HG03103 (cell line): ENCODE results near the gene NTNG1.

Experiments used
- ATAC-seq: cut with Tn5 transposase; IDR thresholded peaks from one replicate; pipeline ENCODE4 v1.9.1; 2021; ENCODE audit warnings: low read depth; ENCODE audit not compliant: unreplicated experiment

Gene NTNG1

GRCh38 chr1:107480548-107481415 is 339.9 kb downstream of the NTNG1 start:
- ATAC-seq: peak; percentile 52

GRCh38 chr1:107481756-107482384 is 341.0 kb downstream of the NTNG1 start:
- no peak for ATAC-seq

- no peak for ATAC-seq
These were observed 343.1 kb downstream of the NTNG1 start for GRCh38 chr1:107483949-107484348.

GRCh38 chr1:107486349-107486748 is 345.5 kb downstream of the NTNG1 start:
- ATAC-seq: no peak

DNA sequence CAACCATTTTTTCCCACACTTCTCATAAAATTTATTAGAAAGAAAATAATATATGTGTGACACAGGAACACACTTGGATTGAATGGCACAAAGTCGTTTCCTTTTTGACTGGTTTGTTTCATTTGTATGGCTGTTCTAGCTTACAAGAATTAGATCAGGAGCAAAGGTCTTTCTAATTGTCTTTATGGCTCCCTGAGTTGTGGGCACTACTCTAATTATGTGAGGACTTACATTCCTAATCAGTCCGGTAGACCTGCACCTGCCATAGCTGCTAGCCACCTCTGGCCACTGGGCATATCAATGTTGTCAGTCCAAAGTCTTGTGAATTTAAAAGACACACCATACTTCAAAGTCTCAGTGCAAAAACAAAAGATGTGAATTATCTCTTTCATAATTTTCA is 346.7 kb downstream of the NTNG1 start:
- ATAC-seq: no peak

- ATAC-seq: no peak
These were observed 350.7 kb downstream of the NTNG1 start for GRCh38 chr1:107491582-107491981.

DNA sequence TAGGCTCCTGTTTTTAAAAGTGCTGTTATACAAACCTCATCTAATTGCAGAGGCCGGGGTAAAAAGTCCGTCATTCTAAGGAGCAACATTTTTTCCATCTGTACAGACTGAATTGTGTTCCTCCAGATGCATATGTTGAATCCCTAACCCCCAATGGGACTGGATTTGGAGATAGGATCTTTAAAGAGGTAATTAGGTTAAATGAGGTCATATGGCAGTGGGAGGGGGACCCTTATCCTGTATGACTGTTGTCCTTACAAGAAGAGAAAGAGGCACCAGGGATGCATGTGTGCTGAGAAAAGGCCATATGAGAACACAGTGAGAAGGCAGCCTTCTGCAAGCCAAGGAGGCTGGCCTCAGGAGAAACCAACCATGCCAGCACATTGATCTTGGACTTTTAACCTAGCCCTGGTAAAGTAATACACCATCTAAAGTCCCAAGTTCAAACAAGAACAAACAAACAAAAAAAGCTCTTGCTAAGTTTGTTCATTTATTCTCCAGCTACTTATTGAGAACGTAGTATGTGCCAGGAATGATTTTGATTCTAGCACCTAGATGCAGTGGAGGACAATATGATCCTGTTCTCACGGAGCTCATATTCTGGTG is 352.4 kb downstream of the NTNG1 start:
- no peak for ATAC-seq

- no peak for ATAC-seq
These were observed 353.2 kb downstream of the NTNG1 start for GRCh38 chr1:107494061-107494460.

- ATAC-seq: no peak
These were observed 355.2 kb downstream of the NTNG1 start for GRCh38 chr1:107496002-107496401.

DNA sequence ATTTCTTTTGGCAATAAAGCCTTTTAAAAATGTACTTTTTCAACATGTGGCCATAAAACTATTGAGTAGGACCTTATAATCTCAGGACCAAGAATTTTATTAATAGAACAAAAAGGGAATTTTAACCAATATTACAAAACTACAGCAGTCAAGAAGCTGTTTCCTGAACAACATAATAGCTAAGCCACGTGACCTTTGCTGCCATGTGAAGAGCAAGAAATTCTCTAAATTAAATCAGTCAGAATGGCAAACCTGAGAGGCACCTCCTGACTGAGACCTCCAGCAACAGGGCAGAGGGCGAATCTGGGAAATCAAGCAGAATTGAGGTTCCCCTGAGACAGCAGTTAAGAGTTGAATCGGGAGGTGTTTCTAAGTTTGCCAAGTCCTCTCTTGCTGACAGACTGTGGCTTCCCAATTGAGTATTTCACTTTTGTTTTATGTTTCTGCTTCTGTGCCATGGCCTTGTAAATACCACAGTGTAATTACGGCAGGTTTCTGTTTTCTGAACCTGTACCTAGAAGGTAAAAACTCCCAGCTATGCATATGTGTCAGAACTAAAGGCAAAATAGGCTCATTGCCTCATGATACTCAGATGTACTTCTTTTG is 358.4 kb downstream of the NTNG1 start:
- ATAC-seq: peak; percentile 97

- ATAC-seq: no peak
These were observed 360.3 kb downstream of the NTNG1 start for GRCh38 chr1:107501081-107501605.

GRCh38 chr1:107510347-107510746 is 369.5 kb downstream of the NTNG1 start:
- no peak for ATAC-seq

GRCh38 chr1:107512836-107513235 is 372.0 kb downstream of the NTNG1 start:
- no peak for ATAC-seq

- ATAC-seq: no peak
These were observed 374.0 kb downstream of the NTNG1 start for GRCh38 chr1:107514841-107515240.

GRCh38 chr1:107515702-107516101 is 374.9 kb downstream of the NTNG1 start:
- no peak for ATAC-seq

GRCh38 chr1:107523061-107523460 is 382.2 kb downstream of the NTNG1 start:
- no peak for ATAC-seq

- ATAC-seq: no peak
These were observed 382.9 kb downstream of the NTNG1 start for GRCh38 chr1:107523736-107524135.

- no peak for ATAC-seq
These were observed 383.5 kb downstream of the NTNG1 start for GRCh38 chr1:107524301-107524700.

GRCh38 chr1:107525145-107525544 is 384.3 kb downstream of the NTNG1 start:
- no peak for ATAC-seq

DNA sequence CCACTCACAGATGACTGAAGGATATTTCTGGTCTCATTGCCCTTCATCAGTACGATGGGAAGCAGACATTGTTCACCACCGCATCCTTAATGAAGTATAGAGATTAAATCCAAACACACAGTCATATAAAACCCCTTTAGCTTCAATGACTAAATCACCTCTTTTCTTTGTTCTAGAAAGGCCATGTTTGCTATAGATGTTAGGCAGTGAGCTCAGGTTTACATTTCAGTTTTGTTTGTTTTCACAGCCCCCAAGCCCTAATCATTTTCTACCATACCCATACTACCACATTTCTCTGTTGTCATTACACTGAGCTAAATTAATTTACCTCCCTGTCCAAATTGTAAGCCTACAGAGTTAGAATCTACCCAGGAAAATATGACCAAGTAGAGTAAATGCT is 385.1 kb downstream of the NTNG1 start:
- no peak for ATAC-seq
